Activated CD4-positive, alpha-beta T cell treated with anti-CD3 and anti-CD28 coated beads, Interleukin-2, amount 50 U/mL, for 24 hours (primary cell): ENCODE results near the gene DNAJA2.
"Not testable (repeated sequence)": the region's sequence is repeated elsewhere in the genome, so short reads cannot be mapped to it uniquely, and the experiment has no call there.

Experiments used
- DNase-seq, 2 donors: peaks; one replicate each; pipeline ENCODE4 v3.0.0-alpha.2; 2020; ENCODE audit warnings: low read depth in 1 of 2, low spot score in 1 of 2

The DNAJA2 gene

GRCh38 chr16:46973207-46973995 lies at the start of gene DNAJA2:
Gene DNAJA2, minus strand, starts transcription at chr16:46973674. Its CDS starts 102 bp downstream, at chr16:46973572.
- peak; percentile 86 to 87 for DNase-seq

DNA sequence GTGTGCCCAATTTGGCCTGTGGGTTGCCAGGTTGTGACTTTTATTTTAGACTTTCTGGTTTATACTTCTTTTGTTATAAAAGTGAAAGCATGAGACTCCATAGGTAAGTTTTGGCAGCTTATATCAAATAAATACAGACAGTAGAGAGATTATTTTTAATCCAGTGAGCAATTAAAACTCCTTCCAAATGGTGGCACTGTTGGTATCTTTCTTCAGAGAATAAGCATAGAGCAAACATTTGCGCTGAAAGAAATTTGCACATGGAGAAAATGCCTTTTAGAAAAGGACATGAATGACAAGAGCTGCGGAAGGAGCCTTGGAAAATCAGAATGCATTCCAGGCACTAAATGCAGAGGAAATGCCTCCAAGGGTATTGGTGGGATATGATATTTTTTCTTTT lies 46.1 kb upstream of the DNAJA2 start:
- no peak for DNase-seq

- no peak for DNase-seq
Measured at GRCh38 chr16:47018223-47018891, 44.9 kb upstream of the DNAJA2 start.

DNA sequence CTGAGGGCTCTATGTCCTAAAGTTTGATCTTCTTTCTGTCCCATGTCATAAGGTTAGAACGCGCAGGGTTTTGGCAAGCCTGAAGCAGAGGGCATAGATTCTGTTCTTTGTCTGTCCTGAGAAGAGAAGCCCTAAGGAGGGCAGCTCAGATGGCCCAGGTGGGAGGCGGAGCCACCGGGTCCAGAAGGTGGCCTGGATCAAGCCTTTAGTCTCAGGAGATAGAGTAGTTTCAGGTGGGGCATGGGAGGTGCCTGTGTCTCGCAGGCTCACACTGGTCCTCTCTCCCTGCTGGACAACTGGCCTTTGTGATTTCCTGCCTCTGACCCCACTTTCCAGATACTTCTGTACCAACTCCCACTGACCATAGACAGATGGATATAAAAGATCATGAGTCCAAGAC lies 44.2 kb upstream of the DNAJA2 start:
- no peak for DNase-seq

GRCh38 chr16:47016700-47017133 lies 43.2 kb upstream of the DNAJA2 start:
- DNase-seq: no peak

- no peak for DNase-seq
Measured at GRCh38 chr16:47013910-47014309, 40.4 kb upstream of the DNAJA2 start.

GRCh38 chr16:47013172-47013571 lies 39.7 kb upstream of the DNAJA2 start:
- no peak for DNase-seq

- DNase-seq: not testable (repeated sequence)
Measured at GRCh38 chr16:47010812-47011211, 37.3 kb upstream of the DNAJA2 start.

DNA sequence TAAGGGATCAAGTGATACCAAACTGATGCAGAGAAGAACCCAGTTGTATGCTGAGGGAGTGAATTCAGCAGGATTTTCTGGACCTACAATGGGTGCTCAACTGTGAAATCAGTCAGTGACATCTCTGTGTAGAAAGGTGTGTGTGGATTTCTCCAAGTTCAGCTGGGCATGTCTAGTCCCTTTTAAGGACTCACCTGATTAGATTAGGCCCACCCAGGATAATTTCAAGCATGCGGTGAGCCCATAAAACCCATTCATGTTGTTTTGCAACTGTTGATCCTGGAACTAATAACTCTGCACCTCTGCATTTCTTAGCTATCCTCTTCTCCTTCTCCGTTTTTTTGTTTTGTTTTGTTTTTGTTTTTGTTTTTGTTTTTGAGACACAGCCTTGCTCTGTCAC lies 35.1 kb upstream of the DNAJA2 start:
- DNase-seq: no peak

DNA sequence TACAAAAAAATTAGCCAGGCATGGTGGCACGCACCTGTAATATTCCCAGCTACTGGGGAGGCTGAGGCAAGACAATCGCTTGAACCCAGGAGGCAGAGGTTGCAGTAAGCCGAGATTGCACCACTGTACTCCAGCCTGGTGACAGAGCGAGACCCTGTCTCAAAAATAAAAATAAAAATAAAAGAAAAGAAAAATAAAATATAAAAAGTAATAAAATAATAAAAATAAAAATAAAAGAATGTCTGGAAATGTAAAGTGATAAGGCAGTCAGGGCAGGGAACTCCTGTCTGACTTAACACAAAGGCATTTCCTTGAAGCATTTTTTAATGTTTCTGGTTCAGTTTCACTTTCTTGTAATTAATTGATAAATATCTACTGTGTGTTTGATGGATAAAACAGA lies 34.7 kb upstream of the DNAJA2 start:
- DNase-seq: no peak

DNA sequence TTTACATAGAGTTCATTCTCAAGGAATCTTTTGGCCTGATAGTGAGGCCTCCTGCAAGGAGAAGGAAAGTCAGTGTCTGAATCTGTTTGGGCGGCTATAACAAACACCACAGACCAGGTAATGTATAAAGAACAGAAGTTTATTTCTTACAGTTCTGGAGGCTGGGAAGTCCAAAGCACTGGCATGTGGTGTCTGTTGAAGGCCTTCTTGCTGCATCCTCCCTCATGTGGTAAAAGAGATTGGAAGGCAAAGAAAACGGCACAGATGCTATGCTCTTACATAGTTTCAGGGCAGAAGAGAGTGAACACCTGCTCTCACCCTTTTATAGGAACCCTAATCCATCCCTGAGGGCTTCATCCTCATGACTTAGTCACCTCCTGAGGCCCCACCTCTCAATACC lies 31.2 kb upstream of the DNAJA2 start:
- no peak for DNase-seq

DNA sequence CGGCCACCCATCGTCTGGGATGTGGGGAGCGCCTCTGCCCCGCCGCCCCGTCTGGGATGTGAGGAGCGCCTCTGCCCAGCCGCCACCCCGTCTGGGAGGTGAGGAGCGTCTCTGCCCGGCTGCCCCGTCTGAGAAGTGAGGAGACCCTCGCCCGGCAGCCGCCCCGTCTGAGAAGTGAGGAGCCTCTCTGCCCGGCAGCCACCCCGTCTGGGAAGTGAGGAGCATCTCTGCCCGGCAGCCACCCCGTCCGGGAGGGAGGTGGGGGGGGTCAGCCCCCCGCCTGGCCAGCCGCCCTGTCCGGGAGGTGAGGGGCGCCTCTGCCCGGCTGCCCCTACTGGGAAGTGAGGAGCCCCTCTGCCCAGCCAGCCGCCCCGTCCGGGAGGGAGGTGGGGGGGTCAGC lies 26.6 kb upstream of the DNAJA2 start:
- not testable (repeated sequence) for DNase-seq

GRCh38 chr16:46997844-46998243 lies 24.4 kb upstream of the DNAJA2 start:
- DNase-seq: no peak

GRCh38 chr16:46996952-46997458 lies 23.5 kb upstream of the DNAJA2 start:
- DNase-seq: no peak

- DNase-seq: no peak
Measured at GRCh38 chr16:46996391-46996790, 22.9 kb upstream of the DNAJA2 start.

DNA sequence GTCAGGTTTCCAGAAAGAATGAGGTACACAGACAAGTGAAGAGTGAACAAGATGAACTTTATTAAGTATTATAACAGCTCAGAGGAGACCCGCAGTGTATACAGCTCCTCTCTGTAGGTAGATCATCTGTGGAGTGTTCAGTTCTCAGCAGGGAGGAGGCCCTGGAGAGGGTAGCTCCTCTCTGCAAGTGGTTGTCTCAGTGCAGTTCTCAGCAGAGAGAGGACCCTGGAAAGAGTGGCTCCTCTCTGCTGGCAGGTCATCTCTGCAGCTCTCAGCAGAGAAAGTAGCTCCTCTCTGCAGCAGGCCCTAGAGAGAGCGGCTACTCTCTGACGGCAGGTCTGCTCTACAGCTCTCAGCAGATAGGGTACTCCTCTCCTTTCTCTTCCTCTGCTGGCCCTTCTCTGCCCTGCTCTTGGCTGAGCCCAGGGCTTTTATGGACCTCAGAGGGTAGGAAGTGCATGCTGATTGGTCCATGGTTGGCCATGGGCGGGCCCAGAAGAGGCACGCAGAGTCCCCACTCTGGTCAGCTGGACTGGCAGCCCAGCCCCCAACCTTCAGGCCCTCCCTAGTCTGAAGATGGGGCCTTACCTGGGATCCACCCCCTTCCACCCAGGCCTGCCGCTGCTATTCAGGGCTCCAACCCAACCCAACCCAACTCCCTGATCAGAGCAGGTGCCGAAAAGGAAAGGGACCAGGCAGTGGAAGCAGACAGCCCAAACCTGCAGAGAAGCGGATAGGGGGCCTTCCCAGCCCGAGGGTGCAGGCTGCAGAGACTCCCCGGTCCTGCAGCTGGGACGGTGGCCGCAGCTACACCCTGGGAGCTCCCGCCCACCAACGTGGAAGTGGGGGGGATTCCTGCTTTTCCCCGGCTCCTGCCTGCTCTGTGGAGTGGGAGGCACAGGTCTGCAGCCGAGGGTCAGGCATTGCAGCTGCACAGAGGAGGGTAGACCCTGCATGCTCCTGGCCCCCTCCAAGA lies 18.5 kb upstream of the DNAJA2 start:
- DNase-seq: no peak

DNA sequence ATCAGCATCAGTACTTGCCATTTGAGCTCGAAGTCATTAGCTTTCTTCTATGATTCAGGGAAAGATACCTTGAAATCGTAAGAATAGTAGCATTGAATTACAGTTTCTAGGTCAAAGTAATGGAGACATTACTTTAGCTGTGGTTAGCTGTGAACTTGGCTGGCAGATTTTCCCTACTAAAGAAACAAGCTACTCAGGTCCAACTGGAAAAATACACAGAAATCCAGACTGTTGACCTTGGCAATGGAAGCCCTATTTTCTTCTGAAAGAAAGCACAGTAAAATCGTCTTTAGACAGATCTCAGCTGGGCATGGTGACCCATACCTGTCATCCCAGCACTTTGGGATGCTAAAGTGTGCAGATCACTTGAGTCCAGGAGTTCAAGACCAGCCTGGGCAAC lies 13.4 kb upstream of the DNAJA2 start:
- no peak for DNase-seq

DNA sequence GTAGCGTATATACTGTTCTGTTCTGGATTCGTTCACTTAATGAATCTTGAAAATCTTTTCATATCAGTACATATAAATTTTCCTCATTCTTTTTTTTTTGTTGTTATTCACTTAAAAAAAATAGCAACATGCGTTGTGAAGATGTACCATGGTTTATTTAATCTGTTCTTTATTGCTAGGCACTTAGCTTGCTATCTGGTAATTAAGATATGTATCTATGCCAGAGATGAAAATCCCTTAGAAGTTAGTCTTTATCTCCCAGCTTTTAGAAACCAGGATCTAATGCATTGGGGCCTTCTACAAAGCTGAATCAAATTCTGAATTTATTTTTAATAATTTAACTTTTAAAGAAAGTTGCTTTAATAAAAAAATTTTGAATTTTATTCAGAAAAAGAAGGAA lies 13.0 kb upstream of the DNAJA2 start:
- no peak for DNase-seq

- no peak for DNase-seq
Measured at GRCh38 chr16:46982335-46982734, 8.9 kb upstream of the DNAJA2 start.

GRCh38 chr16:46980926-46981325 lies 7.5 kb upstream of the DNAJA2 start:
- DNase-seq: no peak

GRCh38 chr16:46976550-46976949 lies 3.1 kb upstream of the DNAJA2 start:
- no peak for DNase-seq
